H1 (cell line): Measurements from ENCODE around the gene FAN1.

ENCODE experiments used
- KDM5A ChIP-seq: fragments of 200-600 bp; IDR thresholded peaks from 2 replicates; pipeline ENCODE4 v1.7.1; 2012; ENCODE audit warnings: mild to moderate bottlenecking, low read length, inconsistent platforms, mixed read lengths
- POLR2A ChIP-seq, 2 experiments: IDR thresholded peaks; 1 replicate in 1 of 2; 2 replicates in 1 of 2; pipeline ENCODE4 v1.6.1; 2011; ENCODE audit warnings: low read depth in 2 of 2, low read length in 2 of 2, mild to moderate bottlenecking in 2 of 2; ENCODE audit errors: control extremely low read depth in 1 of 2
- TF ChIP-seq, protein P1 (sequence below), 3 experiments: IDR thresholded peaks; 1 replicate in 2 of 3; 2 replicates in 1 of 3; pipeline versions ENCODE4 v1.5.1 to v1.6.1; 2011; ENCODE audit warnings: low read length in 3 of 3, mild to moderate bottlenecking in 3 of 3, inconsistent platforms in 2 of 3, low read depth in 1 of 3, moderate library complexity in 1 of 3; ENCODE audit not compliant: insufficient read depth in 1 of 3; ENCODE audit errors: control extremely low read depth in 1 of 3

DNA sequence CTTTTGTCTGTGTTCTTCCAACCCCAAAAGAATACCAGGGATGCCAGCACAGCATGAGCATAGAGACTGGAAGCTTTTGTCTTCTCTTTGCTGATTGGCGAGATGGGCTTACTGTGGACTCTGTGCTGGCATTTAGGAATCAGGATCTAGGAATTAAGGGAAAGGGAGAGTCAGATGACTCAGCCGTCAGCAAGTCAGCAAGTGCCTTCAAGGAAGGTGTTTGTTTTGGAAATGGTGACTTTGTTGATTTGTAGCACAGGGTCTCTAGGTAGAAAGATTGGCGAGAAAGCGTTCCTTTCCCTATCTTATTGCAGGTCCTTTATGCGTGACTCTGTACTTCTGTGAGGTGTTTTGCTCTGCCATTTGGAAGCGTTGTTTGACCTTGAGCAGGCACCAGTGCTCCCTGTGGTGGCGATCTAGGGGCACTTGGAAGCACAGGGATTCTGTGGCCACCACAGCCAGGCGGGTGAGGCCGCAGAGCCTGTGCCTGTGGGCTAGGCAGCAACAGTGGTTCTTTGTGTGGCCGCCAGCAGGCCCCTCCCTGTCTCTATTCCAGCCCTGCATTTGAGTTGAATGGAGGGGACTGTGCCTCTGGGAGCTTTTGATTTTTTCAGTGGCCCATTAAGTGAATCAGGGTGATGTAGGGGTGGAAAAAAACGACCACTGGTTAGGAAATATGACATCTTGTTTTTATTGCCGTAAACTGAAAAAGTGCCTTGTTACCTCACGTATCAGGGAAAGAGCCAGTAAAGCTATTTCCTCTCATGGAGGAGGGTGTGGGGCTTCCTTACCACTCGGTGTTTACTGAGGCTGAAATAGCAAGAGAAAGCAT lies 19.0 kb downstream of the FAN1 start:
- TF ChIP-seq, protein P1, sequence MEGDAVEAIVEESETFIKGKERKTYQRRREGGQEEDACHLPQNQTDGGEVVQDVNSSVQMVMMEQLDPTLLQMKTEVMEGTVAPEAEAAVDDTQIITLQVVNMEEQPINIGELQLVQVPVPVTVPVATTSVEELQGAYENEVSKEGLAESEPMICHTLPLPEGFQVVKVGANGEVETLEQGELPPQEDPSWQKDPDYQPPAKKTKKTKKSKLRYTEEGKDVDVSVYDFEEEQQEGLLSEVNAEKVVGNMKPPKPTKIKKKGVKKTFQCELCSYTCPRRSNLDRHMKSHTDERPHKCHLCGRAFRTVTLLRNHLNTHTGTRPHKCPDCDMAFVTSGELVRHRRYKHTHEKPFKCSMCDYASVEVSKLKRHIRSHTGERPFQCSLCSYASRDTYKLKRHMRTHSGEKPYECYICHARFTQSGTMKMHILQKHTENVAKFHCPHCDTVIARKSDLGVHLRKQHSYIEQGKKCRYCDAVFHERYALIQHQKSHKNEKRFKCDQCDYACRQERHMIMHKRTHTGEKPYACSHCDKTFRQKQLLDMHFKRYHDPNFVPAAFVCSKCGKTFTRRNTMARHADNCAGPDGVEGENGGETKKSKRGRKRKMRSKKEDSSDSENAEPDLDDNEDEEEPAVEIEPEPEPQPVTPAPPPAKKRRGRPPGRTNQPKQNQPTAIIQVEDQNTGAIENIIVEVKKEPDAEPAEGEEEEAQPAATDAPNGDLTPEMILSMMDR (IDR thresholded peaks at IDR 0.05; ENCODE audit: control extremely low read depth in 1 of 3, insufficient read depth in 1 of 3, low read depth in 1 of 3, low read length in 3 of 3), result no peak
- TF ChIP-seq KDM5A (no peak), POLR2A (IDR thresholded peaks at IDR 0.05; ENCODE audit: control extremely low read depth in 1 of 2, low read depth in 2 of 2, low read length in 2 of 2) (peak in 1 of 2 experiments; percentile 64; a peak in 1 of 3 replicates)
